ENCODE measurements around the gene CCDC142.

The CCDC142 gene

GRCh38 chr2:74424139-74424992, 58.4 kb downstream of the CCDC142 start:
- ChIA-PET CTCF (interaction anchor here (0.7 to 2.9 kb wide), 3 partner anchors 16 to 33 kb away, joined by 3 to 9 read pairs (median 3); partner anchors contain the start of gene INO80B), POLR2A (no interaction called here)
- TF ChIP-seq CTCF (IDR thresholded peaks at IDR 0.05; ENCODE audit: control extremely low read depth, extremely low read depth, low read depth, missing control alignments) = no peak
- no peak for DNase-seq (ENCODE audit: extremely low spot score)

Measured in GM10248 (cell line).